Measurements from ENCODE around the gene NOS1AP.

NOS1AP gene

DNA sequence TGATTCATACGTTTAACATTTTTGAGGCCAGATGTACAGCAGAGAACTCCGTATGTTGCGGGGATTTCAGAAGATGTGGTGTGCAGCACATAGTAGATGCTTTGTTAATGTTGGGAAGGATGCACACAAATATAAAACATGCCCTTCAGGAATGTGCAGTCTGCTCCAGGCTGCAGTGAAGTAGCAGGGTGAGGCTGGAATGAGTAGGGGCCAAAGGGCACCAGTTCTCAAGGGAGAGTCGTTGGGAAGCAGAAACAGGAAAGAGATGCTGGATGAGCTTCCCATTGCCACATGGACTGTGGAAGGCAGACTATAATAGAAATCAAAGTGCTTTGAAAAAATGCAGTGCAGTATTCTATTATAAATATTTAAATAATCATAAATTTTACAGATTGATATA is 126.9 kb downstream of the NOS1AP start:
- Histone ChIP-seq H3K79me1 (replicated peaks; ENCODE audit: low read length, poor library complexity, severe bottlenecking) (no peaks in the 10 kb centered on the region), H3K4ac (ENCODE audit: low read depth in 1 of 2, low read length in 2 of 2) (no peak overlapping the region), H3K4me2 (ENCODE audit: low read length, poor library complexity, severe bottlenecking) (no peak overlapping the region), H3K27me3 (ENCODE audit: control insufficient read depth in 1 of 2, insufficient read depth in 1 of 2, low read length in 2 of 2) (peaks cover 5 to 28% of the 10 kb centered on the region in 2 experiments), H2BK15ac (ENCODE audit: low read depth, poor library complexity, severe bottlenecking) (no peak overlapping the region), H3K36me3 (ENCODE audit: control insufficient read depth in 1 of 2, insufficient read depth in 2 of 2, low read depth in 1 of 2, low read length in 2 of 2) (no peaks in the 10 kb centered on the region), H2AFZ (ENCODE audit: low read depth, low read length) (no peak overlapping the region), H2BK5ac (ENCODE audit: low read depth, low read length, poor library complexity, severe bottlenecking) (no peak overlapping the region), H3K23ac (ENCODE audit: low read length in 2 of 2) (no peak overlapping the region), H3K27ac (ENCODE audit: low read length, poor library complexity, severe bottlenecking) (no peak overlapping the region), H3K9ac (ENCODE audit: low read length) (no peak overlapping the region), H3K18ac (ENCODE audit: low read depth in 1 of 2, low read length in 2 of 2) (no peak overlapping the region), H3K4me3 (ENCODE audit: insufficient read depth in 1 of 2, low read depth in 1 of 2, low read length in 2 of 2) (no peak overlapping the region), H3K9me3 (ENCODE audit: control insufficient read depth, low read length) (no peaks in the 10 kb centered on the region), H2BK12ac (ENCODE audit: low read length in 2 of 2) (no peak overlapping the region), H3K4me1 (ENCODE audit: control insufficient read depth, insufficient read depth, low read depth, low read length) (peaks cover 1% of the 10 kb centered on the region), H3K14ac (ENCODE audit: low read length in 2 of 2) (no peak overlapping the region), H2BK120ac (ENCODE audit: low read depth, low read length) (no peak overlapping the region), H4K91ac (ENCODE audit: low read length) (no peak overlapping the region), H4K8ac (ENCODE audit: low read length) (no peak overlapping the region), H2AK5ac (ENCODE audit: low read length, severe bottlenecking) (no peak overlapping the region)
- DNase-seq, result peak; percentile 27
- 63% methylated on average over 4 of the region's 4 CpGs for WGBS

DNA sequence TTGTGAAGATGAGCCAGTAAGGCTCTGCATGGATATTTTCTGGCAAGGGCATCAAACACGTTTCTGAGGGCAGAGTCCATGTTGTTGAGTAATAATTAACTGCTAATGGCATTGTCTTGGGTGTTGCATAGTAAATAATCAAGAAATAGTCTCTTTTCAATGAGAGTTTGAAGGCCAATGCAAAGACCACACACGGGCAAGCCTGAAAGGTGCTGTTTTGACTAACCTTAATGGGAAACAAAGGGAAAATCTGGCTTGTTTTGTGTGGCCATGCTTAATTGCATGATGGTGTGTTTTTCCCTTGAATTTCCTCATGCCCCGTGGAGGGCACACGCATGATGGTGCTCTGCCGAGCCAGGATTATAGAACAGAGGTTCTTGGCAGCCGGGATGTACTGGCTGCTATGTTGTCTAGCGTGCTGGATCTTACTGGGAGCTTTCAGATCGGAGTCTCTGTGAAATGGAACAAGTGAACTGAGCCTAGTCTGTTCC is 127.6 kb downstream of the NOS1AP start:
- H3K4me1 ChIP-seq (ENCODE audit: control insufficient read depth, insufficient read depth, low read depth, low read length), result peaks cover 1% of the 10 kb centered on the region
- H2BK15ac ChIP-seq (ENCODE audit: low read depth, poor library complexity, severe bottlenecking), result no peak overlapping the region
- H3K4ac ChIP-seq (ENCODE audit: low read depth in 1 of 2, low read length in 2 of 2), result no peak overlapping the region
- H2BK5ac ChIP-seq (ENCODE audit: low read depth, low read length, poor library complexity, severe bottlenecking), result no peak overlapping the region
- WGBS, result 92% methylated on average over 8 of the region's 8 CpGs
- H3K18ac ChIP-seq (ENCODE audit: low read depth in 1 of 2, low read length in 2 of 2), result no peak overlapping the region
- no peaks in the 10 kb centered on the region for H3K36me3 ChIP-seq (ENCODE audit: control insufficient read depth in 1 of 2, insufficient read depth in 2 of 2, low read depth in 1 of 2, low read length in 2 of 2)
- H3K9ac ChIP-seq (ENCODE audit: low read length), result no peak overlapping the region
- no peak overlapping the region for H2BK12ac ChIP-seq (ENCODE audit: low read length in 2 of 2)
- H4K8ac ChIP-seq (ENCODE audit: low read length), result no peak overlapping the region
- no peak overlapping the region for H3K4me2 ChIP-seq (ENCODE audit: low read length, poor library complexity, severe bottlenecking)
- no peak overlapping the region for H3K4me3 ChIP-seq (ENCODE audit: insufficient read depth in 1 of 2, low read depth in 1 of 2, low read length in 2 of 2)
- H3K79me1 ChIP-seq (replicated peaks; ENCODE audit: low read length, poor library complexity, severe bottlenecking), result no peaks in the 10 kb centered on the region
- H2AFZ ChIP-seq (ENCODE audit: low read depth, low read length), result no peak overlapping the region
- no peak overlapping the region for H3K14ac ChIP-seq (ENCODE audit: low read length in 2 of 2)
- no peaks in the 10 kb centered on the region for H3K9me3 ChIP-seq (ENCODE audit: control insufficient read depth, low read length)
- H4K91ac ChIP-seq (ENCODE audit: low read length), result no peak overlapping the region
- no peak overlapping the region for H3K27ac ChIP-seq (ENCODE audit: low read length, poor library complexity, severe bottlenecking)
- no peak overlapping the region for H2AK5ac ChIP-seq (ENCODE audit: low read length, severe bottlenecking)
- DNase-seq, result no peak
- no peak overlapping the region for H3K23ac ChIP-seq (ENCODE audit: low read length in 2 of 2)
- H2BK120ac ChIP-seq (ENCODE audit: low read depth, low read length), result no peak overlapping the region
- peaks cover 5 to 31% of the 10 kb centered on the region in 2 experiments for H3K27me3 ChIP-seq (ENCODE audit: control insufficient read depth in 1 of 2, insufficient read depth in 1 of 2, low read length in 2 of 2)

DNA sequence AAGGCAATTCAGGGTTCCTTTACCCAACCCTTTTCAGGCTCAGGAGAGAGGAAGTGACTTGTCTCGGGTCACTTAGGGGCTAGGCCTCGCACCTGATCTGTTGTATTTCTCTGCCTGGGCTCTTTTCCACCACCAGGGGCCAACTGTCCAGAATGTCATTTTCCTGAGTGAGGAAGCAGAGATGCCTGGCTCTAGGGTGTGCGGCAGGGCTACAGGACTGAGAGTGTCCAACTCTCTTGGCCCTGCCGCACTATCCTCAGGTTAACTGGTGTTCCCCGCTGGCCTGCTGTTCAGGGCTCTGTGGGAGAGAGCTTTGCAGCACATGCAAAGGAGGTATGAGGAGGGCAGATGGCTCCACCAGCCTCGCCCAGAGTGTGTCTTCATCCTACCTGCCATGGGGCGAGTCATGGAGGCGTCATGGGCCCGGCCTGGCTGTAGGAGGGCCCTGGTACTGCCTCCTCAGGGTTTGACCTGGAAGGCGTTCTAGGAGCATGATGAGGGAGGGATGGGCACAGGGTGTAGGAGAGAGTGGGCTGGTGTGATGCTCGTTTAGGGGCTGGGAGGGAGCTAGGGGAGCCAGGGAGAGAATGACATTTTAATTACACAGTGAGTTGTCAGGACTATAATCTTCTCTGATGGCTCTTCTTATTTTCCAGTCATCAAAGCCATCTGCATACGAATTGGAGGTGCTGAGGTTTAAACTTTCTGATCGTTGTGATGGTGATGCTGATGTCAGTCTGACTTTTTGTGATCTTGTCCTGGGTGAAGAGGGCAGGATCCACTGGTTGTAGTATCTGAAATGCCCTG is 128.3 kb downstream of the NOS1AP start:
- WGBS, result 82% methylated on average over 13 of the region's 13 CpGs
- Histone ChIP-seq H3K27me3 (ENCODE audit: control insufficient read depth in 1 of 2, insufficient read depth in 1 of 2, low read length in 2 of 2) (peaks cover 5 to 33% of the 10 kb centered on the region in 2 experiments), H3K9me3 (ENCODE audit: control insufficient read depth, low read length) (no peaks in the 10 kb centered on the region), H2AK5ac (ENCODE audit: low read length, severe bottlenecking) (no peak overlapping the region), H2AFZ (ENCODE audit: low read depth, low read length) (no peak overlapping the region), H4K91ac (ENCODE audit: low read length) (peak overlapping the region; percentile 83), H3K9ac (ENCODE audit: low read length) (no peak overlapping the region), H3K18ac (ENCODE audit: low read depth in 1 of 2, low read length in 2 of 2) (peak overlapping the region in 1 of 2 experiments; percentile 24), H3K4me2 (ENCODE audit: low read length, poor library complexity, severe bottlenecking) (no peak overlapping the region), H2BK120ac (ENCODE audit: low read depth, low read length) (peak overlapping the region; percentile 15), H2BK12ac (ENCODE audit: low read length in 2 of 2) (peak overlapping the region in 1 of 2 experiments; percentile 29), H3K27ac (ENCODE audit: low read length, poor library complexity, severe bottlenecking) (no peak overlapping the region), H3K23ac (ENCODE audit: low read length in 2 of 2) (no peak overlapping the region), H4K8ac (ENCODE audit: low read length) (peak overlapping the region; percentile 35), H3K79me1 (replicated peaks; ENCODE audit: low read length, poor library complexity, severe bottlenecking) (no peaks in the 10 kb centered on the region), H3K4me3 (ENCODE audit: insufficient read depth in 1 of 2, low read depth in 1 of 2, low read length in 2 of 2) (no peak overlapping the region), H3K4me1 (ENCODE audit: control insufficient read depth, insufficient read depth, low read depth, low read length) (peaks cover 1% of the 10 kb centered on the region), H3K36me3 (ENCODE audit: control insufficient read depth in 1 of 2, insufficient read depth in 2 of 2, low read depth in 1 of 2, low read length in 2 of 2) (no peaks in the 10 kb centered on the region), H2BK15ac (ENCODE audit: low read depth, poor library complexity, severe bottlenecking) (no peak overlapping the region), H3K4ac (ENCODE audit: low read depth in 1 of 2, low read length in 2 of 2) (peak overlapping the region in 1 of 2 experiments; percentile 85), H3K14ac (ENCODE audit: low read length in 2 of 2) (no peak overlapping the region), H2BK5ac (ENCODE audit: low read depth, low read length, poor library complexity, severe bottlenecking) (no peak overlapping the region)
- DNase-seq, result no peak

DNA sequence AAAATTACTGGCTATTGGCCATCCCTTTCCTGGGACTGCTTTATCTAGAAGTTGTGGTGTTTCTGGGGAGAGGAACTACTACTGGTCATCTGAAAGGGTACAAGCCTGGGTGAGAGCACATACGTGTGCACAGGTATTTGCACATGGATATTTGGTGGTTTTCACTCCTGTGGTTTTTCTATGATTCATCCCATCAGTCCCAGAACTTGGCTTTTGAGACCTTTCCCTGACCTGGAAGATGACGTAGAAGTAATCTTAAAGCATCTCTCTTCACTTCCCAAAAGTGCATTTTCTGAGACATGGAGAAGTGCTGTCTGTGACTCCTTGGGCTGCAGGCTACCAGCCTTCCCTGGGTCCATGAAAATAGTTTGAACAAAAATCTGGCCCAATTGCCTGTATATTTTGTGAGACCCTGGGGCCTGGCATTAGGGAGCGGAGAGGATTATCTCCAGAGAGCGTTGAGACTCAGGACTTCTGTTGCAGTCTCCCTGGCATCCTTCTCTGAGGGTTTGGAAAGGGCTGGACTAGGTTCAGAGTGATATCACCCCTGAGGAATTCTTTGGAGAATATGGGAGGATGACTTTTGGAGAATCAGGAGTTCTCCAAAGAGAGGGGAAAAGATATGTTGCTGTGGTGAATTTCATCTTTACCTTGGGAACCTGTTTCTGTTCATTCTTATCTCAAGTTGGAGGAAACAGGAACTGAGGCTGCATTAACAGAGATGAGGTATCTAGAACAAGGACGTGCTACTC is 130.8 kb downstream of the NOS1AP start:
- H3K18ac ChIP-seq (ENCODE audit: low read depth in 1 of 2, low read length in 2 of 2), result no peak overlapping the region
- H3K27me3 ChIP-seq (ENCODE audit: control insufficient read depth in 1 of 2, insufficient read depth in 1 of 2, low read length in 2 of 2), result peaks cover 0 to 38% of the 10 kb centered on the region in 2 experiments
- no peak overlapping the region for H2BK5ac ChIP-seq (ENCODE audit: low read depth, low read length, poor library complexity, severe bottlenecking)

More for the DNA sequence above, 130.8 kb downstream of the NOS1AP start:
- H2BK12ac ChIP-seq (ENCODE audit: low read length in 2 of 2), result no peak overlapping the region
- H2BK120ac ChIP-seq (ENCODE audit: low read depth, low read length), result no peak overlapping the region
- no peaks in the 10 kb centered on the region for H3K4me1 ChIP-seq (ENCODE audit: control insufficient read depth, insufficient read depth, low read depth, low read length)
- no peaks in the 10 kb centered on the region for H3K9me3 ChIP-seq (ENCODE audit: control insufficient read depth, low read length)
- H3K4me2 ChIP-seq (ENCODE audit: low read length, poor library complexity, severe bottlenecking), result no peak overlapping the region
- no peak overlapping the region for H4K8ac ChIP-seq (ENCODE audit: low read length)
- WGBS, result 83% methylated on average over 5 of the region's 5 CpGs
- H3K36me3 ChIP-seq (ENCODE audit: control insufficient read depth in 1 of 2, insufficient read depth in 2 of 2, low read depth in 1 of 2, low read length in 2 of 2), result no peaks in the 10 kb centered on the region
- H3K4me3 ChIP-seq (ENCODE audit: insufficient read depth in 1 of 2, low read depth in 1 of 2, low read length in 2 of 2), result no peak overlapping the region
- no peak overlapping the region for H3K14ac ChIP-seq (ENCODE audit: low read length in 2 of 2)
- no peak overlapping the region for H3K4ac ChIP-seq (ENCODE audit: low read depth in 1 of 2, low read length in 2 of 2)
- H4K91ac ChIP-seq (ENCODE audit: low read length), result no peak overlapping the region
- no peak overlapping the region for H3K9ac ChIP-seq (ENCODE audit: low read length)
- H2AFZ ChIP-seq (ENCODE audit: low read depth, low read length), result no peak overlapping the region
- H2BK15ac ChIP-seq (ENCODE audit: low read depth, poor library complexity, severe bottlenecking), result no peak overlapping the region
- H3K27ac ChIP-seq (ENCODE audit: low read length, poor library complexity, severe bottlenecking), result no peak overlapping the region
- no peak overlapping the region for H2AK5ac ChIP-seq (ENCODE audit: low read length, severe bottlenecking)
- no peak overlapping the region for H3K23ac ChIP-seq (ENCODE audit: low read length in 2 of 2)
- H3K79me1 ChIP-seq (replicated peaks; ENCODE audit: low read length, poor library complexity, severe bottlenecking), result no peaks in the 10 kb centered on the region
- DNase-seq, result no peak
